K562 (cell line): ENCODE data around the gene SLC24A4.

Source experiments
- ARID3A ChIP-seq: IDR thresholded peaks from 2 replicates; pipeline ENCODE4 v1.6.1; 2012; ENCODE audit warnings: low read depth, low read length, improper control_type of control experiment, borderline replicate concordance
- CTCF ChIP-seq, 3 experiments: IDR thresholded peaks in 2 of 3; conservative IDR thresholded peaks in 1 of 3; 2 replicates each; pipeline ENCODE4 v1.5.1; 2011 to 2012; ENCODE audit warnings: low read length in 3 of 3, mild to moderate bottlenecking in 3 of 3, control low read depth in 2 of 3, improper control_type of control experiment in 1 of 3, inconsistent platforms in 1 of 3, low read depth in 1 of 3, mixed read lengths in 1 of 3, moderate library complexity in 1 of 3; ENCODE audit not compliant: insufficient read depth in 2 of 3
- KDM1A ChIP-seq, 2 experiments: fragments of 450-650 bp; IDR thresholded peaks; 2 replicates each; pipeline ENCODE4 v1.6.1; 2016; ENCODE audit warnings: mild to moderate bottlenecking in 2 of 2
- MAFG ChIP-seq: fragments of 450-650 bp; conservative IDR thresholded peaks from 2 replicates; pipeline ENCODE4 v1.6.1; 2016; ENCODE audit warnings: missing genetic modification characterization, missing compliant biosample characterization
- POLR2A ChIP-seq: fragments of 450-650 bp; conservative IDR thresholded peaks from 2 replicates; pipeline ENCODE4 v1.6.1; 2016
- RCOR1 ChIP-seq, 2 experiments: IDR thresholded peaks; 2 replicates each; pipeline ENCODE4 v1.6.1; 2012; ENCODE audit warnings: low read depth in 2 of 2, low read length in 2 of 2, borderline replicate concordance in 1 of 2, improper control_type of control experiment in 1 of 2
- SMARCE1 ChIP-seq: fragments of 450-650 bp; IDR thresholded peaks from 2 replicates; pipeline ENCODE4 v1.7.1; 2016; ENCODE audit warnings: mild to moderate bottlenecking
- SREBF1 ChIP-seq: fragments of 150-350 bp; IDR thresholded peaks from 2 replicates; pipeline ENCODE4 v1.6.1; 2014; ENCODE audit warnings: antibody characterized with exemption, low read depth, low read length, borderline replicate concordance
- ZNF609 ChIP-seq: sonication (generic); formaldehyde crosslinking; IDR thresholded peaks from 2 replicates; pipeline ENCODE4 v1.8.1; 2023; ENCODE audit warnings: missing genetic modification reagents, mild to moderate bottlenecking, borderline replicate concordance

- no peak for TF ChIP-seq SREBF1
- TF ChIP-seq RCOR1 (IDR thresholded peaks at IDR 0.05; ENCODE audit: borderline replicate concordance in 1 of 2, low read depth in 2 of 2, low read length in 2 of 2), result no peak
- no peak for TF ChIP-seq CTCF (IDR thresholded peaks at IDR 0.05 in 2 of 3, conservative IDR thresholded peaks at IDR 0.05 in 1 of 3; ENCODE audit: insufficient read depth in 2 of 3, low read depth in 1 of 3, low read length in 3 of 3)
- TF ChIP-seq SMARCE1, result no peak
- TF ChIP-seq ZNF609 (CRISPR knock-in tag), result no peak
- no peak for TF ChIP-seq KDM1A (IDR thresholded peaks at IDR 0.05)
- no peak for TF ChIP-seq POLR2A
- no peak for TF ChIP-seq MAFG (tag)
- TF ChIP-seq ARID3A, result no peak
Observed at GRCh38 chr14:92516344-92516965, 193.5 kb downstream of the SLC24A4 start.
